Smooth muscle cell (in vitro differentiated cells): ENCODE results near the gene OPCML. TPM values are rescaled to one million over a fixed set of nuclear protein-coding genes. Genes with fewer than 3 reads are reported as not detected.

Source experiments
- DNase-seq: peaks from one replicate; lab custom pipeline; 2025; ENCODE audit not compliant: unreplicated experiment; lab: John Stamatoyannopoulos, UW
- H2AFZ ChIP-seq: fragments of 200-600 bp; sonication (generic); 2 replicates; pipeline ENCODE4 v1.6.0; 2016; ENCODE audit warnings: antibody characterized with exemption, low read depth, mild to moderate bottlenecking
- H3F3A ChIP-seq: fragments of 200-600 bp; sonication (generic); 2 replicates; pipeline ENCODE4 v1.6.0; 2017; ENCODE audit warnings: antibody characterized with exemption, low read depth
- H3K27ac ChIP-seq: fragments of 200-600 bp; sonication (generic); 2 replicates; pipeline ENCODE4 v1.5.1; 2016; ENCODE audit warnings: low read depth, mild to moderate bottlenecking
- H3K27me3 ChIP-seq: fragments of 200-600 bp; sonication (generic); 2 replicates; pipeline ENCODE4 v1.6.1; 2016; ENCODE audit warnings: low read depth, mild to moderate bottlenecking
- H3K36me3 ChIP-seq: fragments of 200-600 bp; sonication (generic); 2 replicates; pipeline ENCODE4 v1.5.1; 2016; ENCODE audit warnings: low read depth
- H3K4me1 ChIP-seq: fragments of 200-600 bp; sonication (generic); 2 replicates; pipeline ENCODE4 v1.5.1; 2016; ENCODE audit warnings: low read depth
- H3K4me2 ChIP-seq: fragments of 200-600 bp; sonication (generic); 2 replicates; pipeline ENCODE4 v1.6.0; 2016; ENCODE audit warnings: mild to moderate bottlenecking
- H3K4me3 ChIP-seq: fragments of 200-600 bp; sonication (generic); 2 replicates; pipeline ENCODE4 v1.5.1; 2016; ENCODE audit warnings: mild to moderate bottlenecking
- H3K79me2 ChIP-seq: fragments of 200-600 bp; sonication (generic); 2 replicates; pipeline ENCODE4 v1.6.0; 2016; ENCODE audit warnings: low read depth, mild to moderate bottlenecking
- H3K9ac ChIP-seq: fragments of 200-600 bp; sonication (generic); 2 replicates; pipeline ENCODE4 v1.6.0; 2016; ENCODE audit warnings: low read depth
- H3K9me3 ChIP-seq: fragments of 200-600 bp; sonication (generic); replicated peaks from 2 replicates; pipeline ENCODE4 v1.5.1; 2016; ENCODE audit warnings: low read depth
- H4K20me1 ChIP-seq: fragments of 200-600 bp; sonication (generic); 2 replicates; pipeline ENCODE4 v1.6.0; 2016; ENCODE audit warnings: low read depth
- WGBS: methylation state at CpG from one replicate; pipeline ENCODE4 v1.1.7; 2016; ENCODE audit warnings: low lambda C conversion rate; 5-methylcytosine and 5-hydroxymethylcytosine counted together
- polyA plus RNA-seq: library from polyadenylated mRNA; unstranded; fragments of >200 nt; fragmentation: Nextera tagmentation; extraction: Ambion mirVana; gene quantifications from 2 replicates; pipeline ENCODE4 v1.2.1, GENCODE V29; 2016
- total RNA-seq: library from RNA; depleted of rRNA; stranded (reverse); fragments of >200 nt; gene quantifications from 2 replicates; pipeline ENCODE4 v1.2.3, GENCODE V29; 2014
- TF ChIP-seq, protein P1 (sequence below): fragments of 200-600 bp; sonication (generic); IDR thresholded peaks from 2 replicates; pipeline ENCODE4 v1.5.1; 2017; ENCODE audit warnings: borderline replicate concordance, mild to moderate bottlenecking, antibody characterized with exemption; ENCODE audit not compliant: insufficient read depth, poor library complexity, severe bottlenecking

The OPCML gene
- total and polyA plus RNA-seq, 2 experiments from 2014 or later: 0.42 to 0.58 TPM

DNA sequence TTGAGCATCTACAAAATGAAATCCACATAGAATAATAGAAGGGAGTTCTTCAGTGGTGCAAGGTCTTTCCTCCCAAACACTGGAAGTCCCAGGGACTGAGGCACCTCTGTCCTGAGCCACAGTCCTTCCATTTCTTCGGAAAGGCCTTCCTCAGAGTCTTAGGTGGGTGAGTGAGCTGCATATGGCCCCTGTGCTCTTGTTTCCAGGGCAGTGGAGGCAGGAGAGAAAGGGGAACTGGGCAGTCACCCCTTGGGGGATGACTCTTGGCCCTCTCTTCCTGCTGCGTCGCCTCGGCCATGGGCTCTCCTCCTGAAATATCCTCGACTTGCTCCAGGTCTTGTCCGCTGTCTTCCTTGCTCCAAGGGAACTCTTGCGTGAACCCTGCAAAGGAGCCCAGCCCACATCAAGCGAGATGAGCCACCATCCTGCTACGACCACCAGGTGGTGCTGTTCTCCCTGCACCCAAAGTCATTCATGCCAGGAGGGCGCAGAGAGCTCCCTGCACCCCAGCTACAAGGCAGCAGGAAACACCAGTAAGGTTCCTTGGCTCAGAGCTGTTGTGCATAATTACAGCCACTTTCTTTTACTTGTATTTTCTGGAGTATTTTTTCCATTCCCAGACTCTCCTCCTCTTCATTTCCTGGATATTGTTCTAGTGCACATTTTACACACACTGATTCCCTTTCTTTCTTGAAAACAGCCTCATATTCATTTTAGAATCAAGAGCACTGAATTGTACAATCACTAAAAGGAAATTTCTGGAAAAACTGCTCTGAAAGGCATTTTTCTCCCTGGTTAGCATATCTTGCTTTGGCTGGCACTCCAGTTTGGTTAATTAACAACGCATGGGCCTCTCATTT, 397.8 kb downstream of the OPCML start:
- H3K4me2 ChIP-seq: no peak overlapping the region
- H3K27me3 ChIP-seq: peaks cover 51% of the 10 kb centered on the region
- 27% methylated on average over 11 of the region's 11 CpGs for WGBS
- H3F3A ChIP-seq: no peaks in the 10 kb centered on the region
- H3K79me2 ChIP-seq: no peaks in the 10 kb centered on the region
- H3K36me3 ChIP-seq: no peaks in the 10 kb centered on the region
- no peaks in the 10 kb centered on the region for H4K20me1 ChIP-seq
- H3K4me3 ChIP-seq: no peak overlapping the region
- no peaks in the 10 kb centered on the region for H3K4me1 ChIP-seq
- DNase-seq: peak; percentile 5
- no peak overlapping the region for H2AFZ ChIP-seq
- no peaks in the 10 kb centered on the region for H3K9me3 ChIP-seq
- H3K9ac ChIP-seq: no peak overlapping the region
- TF ChIP-seq, protein P1, sequence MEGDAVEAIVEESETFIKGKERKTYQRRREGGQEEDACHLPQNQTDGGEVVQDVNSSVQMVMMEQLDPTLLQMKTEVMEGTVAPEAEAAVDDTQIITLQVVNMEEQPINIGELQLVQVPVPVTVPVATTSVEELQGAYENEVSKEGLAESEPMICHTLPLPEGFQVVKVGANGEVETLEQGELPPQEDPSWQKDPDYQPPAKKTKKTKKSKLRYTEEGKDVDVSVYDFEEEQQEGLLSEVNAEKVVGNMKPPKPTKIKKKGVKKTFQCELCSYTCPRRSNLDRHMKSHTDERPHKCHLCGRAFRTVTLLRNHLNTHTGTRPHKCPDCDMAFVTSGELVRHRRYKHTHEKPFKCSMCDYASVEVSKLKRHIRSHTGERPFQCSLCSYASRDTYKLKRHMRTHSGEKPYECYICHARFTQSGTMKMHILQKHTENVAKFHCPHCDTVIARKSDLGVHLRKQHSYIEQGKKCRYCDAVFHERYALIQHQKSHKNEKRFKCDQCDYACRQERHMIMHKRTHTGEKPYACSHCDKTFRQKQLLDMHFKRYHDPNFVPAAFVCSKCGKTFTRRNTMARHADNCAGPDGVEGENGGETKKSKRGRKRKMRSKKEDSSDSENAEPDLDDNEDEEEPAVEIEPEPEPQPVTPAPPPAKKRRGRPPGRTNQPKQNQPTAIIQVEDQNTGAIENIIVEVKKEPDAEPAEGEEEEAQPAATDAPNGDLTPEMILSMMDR: peak; percentile 91
- no peak overlapping the region for H3K27ac ChIP-seq

GRCh38 chr11:133133606-133134005, 398.7 kb downstream of the OPCML start:
- Histone ChIP-seq H4K20me1 (no peaks in the 10 kb centered on the region), H3K9me3 (no peaks in the 10 kb centered on the region), H2AFZ (no peak overlapping the region), H3F3A (no peaks in the 10 kb centered on the region), H3K27me3 (peaks cover 47% of the 10 kb centered on the region), H3K79me2 (no peaks in the 10 kb centered on the region), H3K4me1 (no peaks in the 10 kb centered on the region), H3K4me2 (no peak overlapping the region), H3K27ac (no peak overlapping the region), H3K4me3 (no peak overlapping the region), H3K36me3 (no peaks in the 10 kb centered on the region), H3K9ac (no peak overlapping the region)
- TF ChIP-seq, protein P1: no peak
- no peak for DNase-seq
- 84% methylated on average over 4 of the region's 4 CpGs for WGBS

GRCh38 chr11:133133050-133133449, 399.3 kb downstream of the OPCML start:
- Histone ChIP-seq H3K9ac (no peak overlapping the region), H3K4me3 (no peak overlapping the region), H3K27me3 (peaks cover 50% of the 10 kb centered on the region), H3K9me3 (no peaks in the 10 kb centered on the region), H3K36me3 (no peaks in the 10 kb centered on the region), H3K4me1 (no peaks in the 10 kb centered on the region), H3K4me2 (no peak overlapping the region), H3F3A (no peaks in the 10 kb centered on the region), H3K79me2 (no peaks in the 10 kb centered on the region), H4K20me1 (no peaks in the 10 kb centered on the region), H3K27ac (no peak overlapping the region), H2AFZ (no peak overlapping the region)
- TF ChIP-seq, protein P1: no peak
- no peak for DNase-seq
- WGBS: 55% methylated on average over 3 of the region's 3 CpGs

DNA sequence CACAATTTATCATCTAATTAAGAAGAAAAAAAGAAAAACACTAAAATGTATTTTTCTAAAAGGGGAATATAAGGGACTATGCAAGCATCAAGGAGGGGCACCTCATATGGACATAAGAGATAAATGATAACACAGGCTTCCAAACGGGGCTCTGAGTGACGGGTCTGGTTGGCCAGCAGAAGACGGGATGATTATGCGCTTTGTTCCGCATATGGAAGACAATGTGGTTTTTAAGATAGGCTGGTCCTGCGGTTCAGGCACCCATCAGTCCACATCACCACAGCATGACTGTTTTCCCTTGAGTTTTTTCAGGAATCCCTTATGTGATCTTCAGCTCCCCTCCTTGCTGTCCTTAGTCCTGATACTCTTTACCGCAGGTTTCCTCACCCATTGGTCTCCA, 404.6 kb downstream of the OPCML start:
- Histone ChIP-seq H3K27me3 (peaks cover 21% of the 10 kb centered on the region), H3K4me3 (no peak overlapping the region), H3K79me2 (no peaks in the 10 kb centered on the region), H3F3A (no peaks in the 10 kb centered on the region), H3K9me3 (no peaks in the 10 kb centered on the region), H3K4me2 (no peak overlapping the region), H4K20me1 (no peaks in the 10 kb centered on the region), H2AFZ (no peak overlapping the region), H3K9ac (no peak overlapping the region), H3K4me1 (no peaks in the 10 kb centered on the region), H3K27ac (no peak overlapping the region), H3K36me3 (no peaks in the 10 kb centered on the region)
- DNase-seq: no peak
- 89% methylated on average over 7 of the region's 7 CpGs for WGBS
- TF ChIP-seq, protein P1: no peak
